Kasumi-1 (cell line): ENCODE results near the gene KIAA2012.
A peak's percentile ranks its signal among the peaks of the same experiment; 100 is the strongest.

Experiments used
- DNase-seq, 2 experiments: peaks; one replicate each; lab custom pipeline; 2025; lab: John Stamatoyannopoulos, UW

KIAA2012 gene

GRCh38 chr2:202088777-202089176, 15.7 kb downstream of the KIAA2012 start:
- no peak for DNase-seq

- DNase-seq: no peak
Measured at GRCh38 chr2:202090530-202090929, 17.5 kb downstream of the KIAA2012 start.

- no peak for DNase-seq
Measured at GRCh38 chr2:202091476-202091875, 18.4 kb downstream of the KIAA2012 start.

- DNase-seq: no peak
Measured at GRCh38 chr2:202094426-202094986, 21.5 kb downstream of the KIAA2012 start.

GRCh38 chr2:202095235-202095634, 22.2 kb downstream of the KIAA2012 start:
- DNase-seq: no peak

- no peak for DNase-seq
Measured at GRCh38 chr2:202096736-202097135, 23.7 kb downstream of the KIAA2012 start.

GRCh38 chr2:202098291-202098690, 25.2 kb downstream of the KIAA2012 start:
- no peak for DNase-seq

GRCh38 chr2:202099515-202099914, 26.5 kb downstream of the KIAA2012 start:
- no peak for DNase-seq

GRCh38 chr2:202100176-202100575, 27.1 kb downstream of the KIAA2012 start:
- no peak for DNase-seq

GRCh38 chr2:202101026-202101579, 28.0 kb downstream of the KIAA2012 start:
- no peak for DNase-seq

- DNase-seq: no peak
Measured at GRCh38 chr2:202102425-202103000, 29.5 kb downstream of the KIAA2012 start.

- peak; percentile 71 to 73 for DNase-seq
Measured at GRCh38 chr2:202104286-202104870, 31.3 kb downstream of the KIAA2012 start.

- no peak for DNase-seq
Measured at GRCh38 chr2:202105025-202105424, 32.0 kb downstream of the KIAA2012 start.

GRCh38 chr2:202108345-202108744, 35.3 kb downstream of the KIAA2012 start:
- DNase-seq: no peak

GRCh38 chr2:202109139-202109736, 36.2 kb downstream of the KIAA2012 start:
- DNase-seq: no peak

GRCh38 chr2:202109737-202110184, 36.7 kb downstream of the KIAA2012 start:
- no peak for DNase-seq

GRCh38 chr2:202110491-202110890, 37.4 kb downstream of the KIAA2012 start:
- no peak for DNase-seq

- DNase-seq: no peak
Measured at GRCh38 chr2:202112041-202112440, 39.0 kb downstream of the KIAA2012 start.

GRCh38 chr2:202113571-202114142, 40.6 kb downstream of the KIAA2012 start:
- no peak for DNase-seq

- DNase-seq: no peak
Measured at GRCh38 chr2:202114291-202114690, 41.2 kb downstream of the KIAA2012 start.

GRCh38 chr2:202114795-202115194, 41.7 kb downstream of the KIAA2012 start:
- DNase-seq: no peak

- no peak for DNase-seq
Measured at GRCh38 chr2:202115479-202115971, 42.5 kb downstream of the KIAA2012 start.
